IPS-NIHi11 (cell line): ENCODE results near the gene THSD4.
"Not testable (repeated sequence)": the region's sequence is repeated elsewhere in the genome, so short reads cannot be mapped to it uniquely, and the experiment has no call there.

Experiments
- DNase-seq: peaks from one replicate; pipeline ENCODE4 v3.0.0; 2012; ENCODE audit warnings: mixed read lengths, low spot score

THSD4 gene

GRCh38 chr15:71385457-71385856 lies 270.2 kb downstream of the THSD4 start:
- no peak for DNase-seq

DNA sequence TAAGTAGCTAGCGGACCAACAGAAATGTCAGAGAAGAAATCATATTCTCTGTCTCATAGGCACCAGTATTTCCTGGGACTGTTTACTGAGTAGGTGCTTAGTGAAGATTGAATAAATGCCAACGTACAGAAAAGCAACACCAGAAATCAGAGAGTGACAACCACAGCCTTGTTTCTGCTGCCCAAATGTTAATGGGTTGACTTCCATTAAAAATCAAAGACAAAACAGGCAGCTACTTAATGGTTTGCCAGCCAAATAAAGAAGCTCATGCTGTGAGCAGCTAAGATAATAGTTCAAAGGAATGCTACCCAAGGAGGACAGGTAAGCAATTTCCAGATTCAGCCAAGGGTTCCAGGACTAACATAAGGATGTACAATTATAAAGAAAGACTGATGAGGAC lies 270.7 kb downstream of the THSD4 start:
- DNase-seq, result no peak

GRCh38 chr15:71386448-71387236 lies 271.4 kb downstream of the THSD4 start:
- peak; percentile 37 for DNase-seq

GRCh38 chr15:71387810-71388209 lies 272.5 kb downstream of the THSD4 start:
- no peak for DNase-seq

GRCh38 chr15:71390096-71390495 lies 274.8 kb downstream of the THSD4 start:
- DNase-seq, result no peak

- DNase-seq, result no peak
These were observed 276.3 kb downstream of the THSD4 start for GRCh38 chr15:71391421-71392088.

- DNase-seq, result no peak
These were observed 277.6 kb downstream of the THSD4 start for GRCh38 chr15:71392861-71393283.

DNA sequence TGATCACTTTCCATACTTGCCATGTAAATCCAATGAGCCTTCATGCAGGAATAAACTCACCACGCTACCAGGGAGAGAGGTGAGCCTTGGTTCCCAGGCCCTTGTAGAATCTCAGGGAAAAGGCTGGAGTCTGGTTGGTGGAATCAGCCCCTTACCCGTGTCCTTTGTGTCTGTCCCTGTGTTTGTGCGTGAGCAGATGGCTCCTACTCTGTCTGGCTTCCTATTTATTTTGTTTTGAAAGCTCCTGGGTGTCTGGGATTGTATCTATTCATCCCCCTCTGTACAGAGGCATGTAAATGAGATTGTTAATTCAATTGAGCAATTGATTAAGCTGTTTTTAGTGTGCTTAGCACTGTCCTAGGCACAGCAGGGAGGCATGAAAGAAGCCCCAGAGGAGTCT lies 278.1 kb downstream of the THSD4 start:
- DNase-seq, result no peak

GRCh38 chr15:71396536-71397125 lies 281.4 kb downstream of the THSD4 start:
- no peak for DNase-seq

GRCh38 chr15:71397377-71397776 lies 282.1 kb downstream of the THSD4 start:
- no peak for DNase-seq

DNA sequence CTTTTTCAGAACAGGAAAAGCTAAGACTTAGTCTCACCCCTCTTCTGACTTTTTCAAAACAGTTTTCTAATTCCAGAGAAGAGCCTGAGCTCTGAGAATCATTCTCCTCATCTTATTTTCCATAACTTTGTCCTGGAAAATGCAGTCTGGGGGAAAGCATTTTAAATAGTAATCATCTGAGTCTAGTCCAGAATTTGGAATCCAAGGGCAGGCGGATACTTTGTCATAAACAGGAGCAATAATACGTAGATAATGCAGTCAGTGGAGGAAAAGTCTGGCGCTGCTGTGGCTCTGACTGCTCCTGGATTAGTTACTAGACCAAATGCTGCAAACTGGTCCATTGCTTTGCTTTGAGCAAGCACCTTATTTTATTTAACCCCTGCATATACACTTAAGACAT lies 285.0 kb downstream of the THSD4 start:
- DNase-seq, result no peak

GRCh38 chr15:71401728-71402127 lies 286.5 kb downstream of the THSD4 start:
- not testable (repeated sequence) for DNase-seq

- DNase-seq, result no peak
These were observed 294.3 kb downstream of the THSD4 start for GRCh38 chr15:71409541-71409940.

GRCh38 chr15:71410347-71410746 lies 295.1 kb downstream of the THSD4 start:
- DNase-seq, result no peak

GRCh38 chr15:71411538-71412482 lies 296.5 kb downstream of the THSD4 start:
- peak; percentile 22 for DNase-seq

- DNase-seq, result no peak
These were observed 298.1 kb downstream of the THSD4 start for GRCh38 chr15:71413419-71413818.

DNA sequence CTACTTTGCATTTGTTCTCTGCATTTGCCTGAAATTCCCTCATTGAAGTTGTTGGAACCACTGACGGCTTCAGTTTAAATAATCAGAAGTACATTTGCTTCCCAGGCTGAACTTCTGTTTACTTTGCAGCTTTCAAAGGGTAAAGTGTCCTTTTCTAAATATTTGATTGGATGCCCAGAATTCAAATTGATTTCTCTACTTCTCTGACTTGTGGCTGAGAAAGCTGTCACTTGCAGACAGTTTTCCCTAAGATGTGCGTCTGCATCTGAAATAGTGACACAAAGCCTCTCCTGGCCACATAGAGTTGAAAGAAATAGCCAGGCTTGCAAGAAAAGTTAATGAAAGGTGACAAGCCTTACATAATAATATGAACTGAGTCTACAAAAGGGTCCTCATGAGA lies 299.6 kb downstream of the THSD4 start:
- DNase-seq, result no peak

DNA sequence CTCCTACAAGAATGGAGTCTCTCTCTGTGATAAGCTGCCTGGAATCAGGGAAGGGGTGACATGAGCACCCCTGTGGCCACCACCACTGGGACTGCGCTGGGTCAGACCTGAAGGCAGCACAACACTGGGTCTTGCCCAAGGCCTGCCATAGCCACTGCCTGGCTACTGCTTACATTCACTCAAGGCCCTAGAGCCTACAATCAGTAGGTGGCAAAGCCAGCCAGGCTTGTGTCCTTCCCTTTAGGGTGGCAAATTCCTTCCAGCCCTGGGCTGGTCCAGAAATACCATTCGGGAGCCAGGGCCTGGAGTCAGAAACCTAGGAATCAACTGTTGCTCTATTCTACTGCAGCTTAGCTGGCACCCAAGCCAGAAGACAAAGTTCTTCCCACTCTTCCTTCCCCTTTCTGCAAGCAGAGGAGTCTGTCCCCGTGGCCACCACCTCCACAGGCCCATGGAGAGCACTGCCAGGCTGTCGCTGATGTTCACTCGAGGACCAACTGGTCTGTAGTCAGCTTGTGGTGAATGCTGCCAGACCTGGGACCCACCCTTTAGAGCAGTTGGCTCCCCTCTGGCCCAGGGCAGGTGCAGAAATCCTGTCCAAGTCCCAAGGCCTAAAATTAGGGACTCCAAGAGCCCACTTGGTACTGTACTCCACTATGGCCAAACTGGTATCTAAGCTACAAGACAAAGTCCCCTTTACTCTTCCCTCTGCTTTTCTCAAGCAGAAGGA lies 307.4 kb downstream of the THSD4 start:
- DNase-seq, result no peak

- no peak for DNase-seq
These were observed 309.5 kb downstream of the THSD4 start for GRCh38 chr15:71424765-71425164.

- DNase-seq, result no peak
These were observed 310.1 kb downstream of the THSD4 start for GRCh38 chr15:71425388-71425787.

DNA sequence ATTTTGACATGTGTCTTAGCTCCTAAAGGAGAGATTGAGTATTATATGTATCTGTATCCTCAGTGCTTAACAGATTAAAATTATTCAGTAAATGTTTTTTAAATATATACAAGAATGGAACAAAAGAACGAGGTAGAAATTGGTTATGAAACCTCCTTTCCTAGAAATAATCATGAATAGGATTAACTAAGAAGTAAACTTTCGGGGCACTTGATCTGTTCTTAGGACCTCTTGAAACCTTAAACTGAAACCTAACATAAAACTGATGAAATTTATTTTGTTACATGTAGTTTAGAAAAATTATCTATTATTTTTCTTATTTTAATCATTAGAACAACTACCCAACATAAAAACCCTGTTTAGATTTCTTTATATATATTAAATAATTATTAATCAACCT lies 311.5 kb downstream of the THSD4 start:
- DNase-seq, result no peak
